Measurements from ENCODE around the gene ANKRD34A. TPM values are rescaled to one million over a fixed set of nuclear protein-coding genes. Genes with fewer than 3 reads are reported as not detected.

ANKRD34A gene
- total and polyA plus RNA-seq, 4 donors = 0.06 to 1.0 (median 0.46) TPM

- WGBS, 2 donors = 1% methylated on average over 50 to 57 of the region's 57 CpGs
- DNase-seq = peak; percentile 34 to 47 (median 42)
- peaks cover 0 to 10% (median 4%) of the 10 kb centered on the region in 3 donors for H3K27me3 ChIP-seq (ENCODE audit: control insufficient read depth in 3 of 3, insufficient read depth in 3 of 3, low read length in 2 of 3)
- H3K9ac ChIP-seq (ENCODE audit: insufficient read depth in 1 of 2, low read length in 2 of 2) = no peak overlapping the region
- peaks cover 11 to 58% (median 18%) of the 10 kb centered on the region in 5 donors for H3K4me1 ChIP-seq (ENCODE audit: control insufficient read depth in 5 of 5, insufficient read depth in 5 of 5, low read length in 5 of 5)
- no peaks in the 10 kb centered on the region for H3K9me3 ChIP-seq (ENCODE audit: control insufficient read depth in 4 of 4, insufficient read depth in 3 of 4, low read length in 3 of 4)
- H3K36me3 ChIP-seq (ENCODE audit: control insufficient read depth in 4 of 4, insufficient read depth in 4 of 4, low read length in 4 of 4) = no peaks in the 10 kb centered on the region
- peak overlapping the region in 1 of 2 donors; percentile 91 for H3K27ac ChIP-seq (ENCODE audit: low read depth in 1 of 2, low read length in 1 of 2)
- no peak for ATAC-seq (ENCODE audit: insufficient read depth, low FRiP score)
- TF ChIP-seq, protein P1, sequence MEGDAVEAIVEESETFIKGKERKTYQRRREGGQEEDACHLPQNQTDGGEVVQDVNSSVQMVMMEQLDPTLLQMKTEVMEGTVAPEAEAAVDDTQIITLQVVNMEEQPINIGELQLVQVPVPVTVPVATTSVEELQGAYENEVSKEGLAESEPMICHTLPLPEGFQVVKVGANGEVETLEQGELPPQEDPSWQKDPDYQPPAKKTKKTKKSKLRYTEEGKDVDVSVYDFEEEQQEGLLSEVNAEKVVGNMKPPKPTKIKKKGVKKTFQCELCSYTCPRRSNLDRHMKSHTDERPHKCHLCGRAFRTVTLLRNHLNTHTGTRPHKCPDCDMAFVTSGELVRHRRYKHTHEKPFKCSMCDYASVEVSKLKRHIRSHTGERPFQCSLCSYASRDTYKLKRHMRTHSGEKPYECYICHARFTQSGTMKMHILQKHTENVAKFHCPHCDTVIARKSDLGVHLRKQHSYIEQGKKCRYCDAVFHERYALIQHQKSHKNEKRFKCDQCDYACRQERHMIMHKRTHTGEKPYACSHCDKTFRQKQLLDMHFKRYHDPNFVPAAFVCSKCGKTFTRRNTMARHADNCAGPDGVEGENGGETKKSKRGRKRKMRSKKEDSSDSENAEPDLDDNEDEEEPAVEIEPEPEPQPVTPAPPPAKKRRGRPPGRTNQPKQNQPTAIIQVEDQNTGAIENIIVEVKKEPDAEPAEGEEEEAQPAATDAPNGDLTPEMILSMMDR (IDR thresholded peaks at IDR 0.05; ENCODE audit: control extremely low read depth, extremely low read depth) = no peak
- H3K4me3 ChIP-seq = peak overlapping the region; percentile 60
Measured at GRCh38 chr1:145961425-145962156, 2.8 kb downstream of the ANKRD34A start.

- Histone ChIP-seq H3K27ac (ENCODE audit: low read depth in 1 of 2, low read length in 1 of 2) (peak overlapping the region; percentile 80 to 91), H3K4me3 (peak overlapping the region; percentile 60), H3K9me3 (ENCODE audit: control insufficient read depth in 4 of 4, insufficient read depth in 3 of 4, low read length in 3 of 4) (no peaks in the 10 kb centered on the region), H3K9ac (ENCODE audit: insufficient read depth in 1 of 2, low read length in 2 of 2) (peak overlapping the region; percentile 21 to 70), H3K36me3 (ENCODE audit: control insufficient read depth in 4 of 4, insufficient read depth in 4 of 4, low read length in 4 of 4) (no peaks in the 10 kb centered on the region), H3K4me1 (ENCODE audit: control insufficient read depth in 5 of 5, insufficient read depth in 5 of 5, low read length in 5 of 5) (peaks cover 11 to 62% (median 18%) of the 10 kb centered on the region in 5 donors), H3K27me3 (ENCODE audit: control insufficient read depth in 3 of 3, insufficient read depth in 3 of 3, low read length in 2 of 3) (peaks cover 0 to 14% (median 4%) of the 10 kb centered on the region in 3 donors)
- ATAC-seq (ENCODE audit: insufficient read depth, low FRiP score) (no peak), DNase-seq (no peak)
- 1% methylated on average over 19 to 22 of the region's 22 CpGs for WGBS, 2 donors
- TF ChIP-seq, protein P1 (IDR thresholded peaks at IDR 0.05; ENCODE audit: control extremely low read depth, extremely low read depth) = no peak
Measured at GRCh38 chr1:145961109-145961424, 3.3 kb downstream of the ANKRD34A start.

- H3K4me1 ChIP-seq (ENCODE audit: control insufficient read depth in 5 of 5, insufficient read depth in 5 of 5, low read length in 5 of 5) = peaks cover 15 to 67% (median 20%) of the 10 kb centered on the region in 5 donors
- peak; percentile 91 to 92 (median 91) for DNase-seq
Measured at GRCh38 chr1:145960468-145961108, 3.8 kb downstream of the ANKRD34A start.

More at GRCh38 chr1:145960468-145961108, 3.8 kb downstream of the ANKRD34A start:
- H3K27me3 ChIP-seq (ENCODE audit: control insufficient read depth in 3 of 3, insufficient read depth in 3 of 3, low read length in 2 of 3) = peaks cover 0 to 14% (median 4%) of the 10 kb centered on the region in 3 donors
- H3K9ac ChIP-seq (ENCODE audit: insufficient read depth in 1 of 2, low read length in 2 of 2) = peak overlapping the region; percentile 21 to 70
- 1% methylated on average over 40 to 44 of the region's 44 CpGs for WGBS, 2 donors
- no peaks in the 10 kb centered on the region for H3K36me3 ChIP-seq (ENCODE audit: control insufficient read depth in 4 of 4, insufficient read depth in 4 of 4, low read length in 4 of 4)
- peak overlapping the region; percentile 80 to 91 for H3K27ac ChIP-seq (ENCODE audit: low read depth in 1 of 2, low read length in 1 of 2)
- peak; percentile 21 for ATAC-seq (ENCODE audit: insufficient read depth, low FRiP score)
- TF ChIP-seq, protein P1 (IDR thresholded peaks at IDR 0.05; ENCODE audit: control extremely low read depth, extremely low read depth) = peak; percentile 1
- no peaks in the 10 kb centered on the region for H3K9me3 ChIP-seq (ENCODE audit: control insufficient read depth in 4 of 4, insufficient read depth in 3 of 4, low read length in 3 of 4)
- peak overlapping the region; percentile 60 for H3K4me3 ChIP-seq

Measured in lung (tissue), 12 donors.